DMS53 (cell line): ENCODE measurements around the gene ZNF71.
"Not testable (repeated sequence)": the region's sequence is repeated elsewhere in the genome, so short reads cannot be mapped to it uniquely, and the experiment has no call there.

Experiments
- DNase-seq: peaks from one replicate; lab custom pipeline; 2025; lab: John Stamatoyannopoulos, UW

Gene ZNF71

GRCh38 chr19:56622374-56622773 lies 27.3 kb downstream of the ZNF71 start:
- no peak for DNase-seq

- no peak for DNase-seq
These were observed 27.9 kb downstream of the ZNF71 start for GRCh38 chr19:56623006-56623405.

GRCh38 chr19:56625708-56626107 lies 30.6 kb downstream of the ZNF71 start:
- DNase-seq, result no peak

GRCh38 chr19:56633021-56633420 lies 37.9 kb downstream of the ZNF71 start:
- no peak for DNase-seq

- peak; percentile 83 for DNase-seq
These were observed 43.0 kb downstream of the ZNF71 start for GRCh38 chr19:56637976-56638555.

- DNase-seq, result peak; percentile 49
These were observed 44.1 kb downstream of the ZNF71 start for GRCh38 chr19:56639217-56639616.

- DNase-seq, result no peak
These were observed 47.8 kb downstream of the ZNF71 start, which contains the start of gene SMIM17 for GRCh38 chr19:56642711-56643459. TSS of gene SMIM17 (plus strand) at chr19:56643159. CDS start at chr19:56645668, 2,509 bp downstream.

- DNase-seq, result no peak
These were observed 48.4 kb downstream of the ZNF71 start for GRCh38 chr19:56643460-56643955.

- DNase-seq, result no peak
These were observed 59.0 kb downstream of the ZNF71 start for GRCh38 chr19:56654151-56654550.

GRCh38 chr19:56660381-56661107 lies 65.4 kb downstream of the ZNF71 start:
- DNase-seq, result peak; percentile 56

- DNase-seq, result no peak
These were observed 66.1 kb downstream of the ZNF71 start for GRCh38 chr19:56661248-56661647.

- no peak for DNase-seq
These were observed 68.9 kb downstream of the ZNF71 start for GRCh38 chr19:56663931-56664500.

GRCh38 chr19:56664511-56664910 lies 69.4 kb downstream of the ZNF71 start:
- DNase-seq, result no peak

GRCh38 chr19:56667311-56667870 lies 72.3 kb downstream of the ZNF71 start:
- no peak for DNase-seq

GRCh38 chr19:56668676-56669075 lies 73.6 kb downstream of the ZNF71 start:
- no peak for DNase-seq

- no peak for DNase-seq
These were observed 75.4 kb downstream of the ZNF71 start for GRCh38 chr19:56670401-56670960.

GRCh38 chr19:56670961-56671612 lies 76.0 kb downstream of the ZNF71 start:
- DNase-seq, result peak; percentile 49

GRCh38 chr19:56671613-56671994 lies 76.5 kb downstream of the ZNF71 start, which contains the start of gene ZNF835:
TSS of gene ZNF835 (minus strand) at chr19:56671757. CDS start at chr19:56665198, 6,559 bp downstream.
- DNase-seq, result peak; percentile 24

- DNase-seq, result not testable (repeated sequence)
These were observed 77.5 kb downstream of the ZNF71 start for GRCh38 chr19:56672610-56673009.
